MM.1S (cell line): ENCODE results near the gene ASB10.

Experiments
- DNase-seq: peaks from one replicate; pipeline ENCODE4 v3.0.0-alpha.2; 2015
- H2AFZ ChIP-seq: fragments of 300-600 bp; sonication (generic); 2 replicates; pipeline ENCODE4 v1.6.0; 2016; ENCODE audit warnings: antibody characterized with exemption, low read length
- H3F3A ChIP-seq: fragments of 300-600 bp; sonication (generic); 2 replicates; pipeline ENCODE4 v1.6.1; 2016; ENCODE audit warnings: mild to moderate bottlenecking, antibody characterized with exemption, low read length, moderate library complexity, mixed read lengths; ENCODE audit not compliant: insufficient read depth
- H3K27ac ChIP-seq: fragments of 300-600 bp; sonication (generic); 2 replicates; pipeline ENCODE4 v1.5.1; 2016; ENCODE audit warnings: mild to moderate bottlenecking, low read length
- H3K27me3 ChIP-seq: fragments of 300-600 bp; sonication (generic); replicated peaks from 2 replicates; pipeline ENCODE4 v1.6.0; 2016; ENCODE audit warnings: low read length; ENCODE audit not compliant: insufficient read depth
- H3K36me3 ChIP-seq: fragments of 300-600 bp; sonication (generic); replicated peaks from 2 replicates; pipeline ENCODE4 v1.6.1; 2016; ENCODE audit warnings: mild to moderate bottlenecking, low read length, mixed read lengths; ENCODE audit not compliant: insufficient read depth
- H3K4me1 ChIP-seq: fragments of 300-600 bp; sonication (generic); 2 replicates; pipeline ENCODE4 v1.6.1; 2016; ENCODE audit warnings: low read length, mixed read lengths
- H3K4me2 ChIP-seq: fragments of 300-600 bp; sonication (generic); 2 replicates; pipeline ENCODE4 v1.6.0; 2016; ENCODE audit warnings: low read depth, low read length
- H3K4me3 ChIP-seq: fragments of 300-600 bp; sonication (generic); 2 replicates; pipeline ENCODE4 v1.5.1; 2016; ENCODE audit warnings: low read length, mixed read lengths
- H3K79me2 ChIP-seq: fragments of 300-600 bp; sonication (generic); 2 replicates; pipeline ENCODE4 v1.6.1; 2016; ENCODE audit warnings: mixed run types, low read length, mixed read lengths
- H3K9ac ChIP-seq: fragments of 300-600 bp; sonication (generic); 2 replicates; pipeline ENCODE4 v1.6.1; 2016; ENCODE audit warnings: low read length, mixed read lengths
- H3K9me2 ChIP-seq: fragments of 300-600 bp; sonication (generic); replicated peaks from 2 replicates; pipeline ENCODE4 v1.6.1; 2016; ENCODE audit warnings: mild to moderate bottlenecking, low read length, mixed read lengths; ENCODE audit not compliant: insufficient read depth
- H3K9me3 ChIP-seq: fragments of 300-600 bp; sonication (generic); replicated peaks from 2 replicates; pipeline ENCODE4 v1.6.1; 2016; ENCODE audit warnings: mild to moderate bottlenecking, low read length, mixed read lengths; ENCODE audit not compliant: insufficient read depth
- H4K20me1 ChIP-seq: fragments of 300-600 bp; sonication (generic); 2 replicates; pipeline ENCODE4 v1.6.1; 2016; ENCODE audit warnings: mild to moderate bottlenecking, low read length, moderate library complexity, mixed read lengths; ENCODE audit not compliant: insufficient read depth
- EZH2 ChIP-seq: fragments of 300-600 bp; sonication (generic); optimal IDR thresholded peaks from 2 replicates; pipeline ENCODE3; 2017; ENCODE audit warnings: low read depth, mild to moderate bottlenecking, antibody characterized with exemption, low read length, mixed read lengths
- EZH2phosphoT487 ChIP-seq: fragments of 300-600 bp; sonication (generic); IDR thresholded peaks from 2 replicates; pipeline ENCODE4 v1.6.1; 2018; ENCODE audit warnings: antibody characterized with exemption, low read length
- TF ChIP-seq, protein P1 (sequence below): fragments of 300-600 bp; sonication (generic); IDR thresholded peaks from 2 replicates; pipeline ENCODE4 v1.5.1; 2016; ENCODE audit warnings: antibody characterized with exemption, low read length, mixed read lengths

The ASB10 gene

DNA sequence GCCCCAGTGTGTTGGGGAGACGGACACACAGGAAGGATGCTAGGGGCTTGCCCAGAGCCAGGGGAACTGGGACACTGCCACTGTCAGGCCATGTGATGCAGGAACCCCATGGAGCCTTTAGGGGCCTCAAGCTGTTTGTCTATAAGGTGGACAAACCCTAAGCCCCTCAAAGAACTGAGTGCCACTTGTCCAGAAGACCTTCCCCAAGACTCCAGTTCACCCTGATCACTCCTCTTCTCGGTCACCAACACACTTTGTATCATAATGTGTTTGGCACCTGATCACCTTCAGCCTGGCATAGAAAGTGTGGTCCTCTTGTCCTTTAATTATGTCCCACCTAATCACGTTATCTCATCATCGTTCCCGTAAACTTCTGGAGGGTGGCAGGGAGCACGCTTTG, 22.5 kb upstream of the ASB10 start:
- TF ChIP-seq EZH2phosphoT487 = no peak
- no peak for TF ChIP-seq EZH2
- TF ChIP-seq, protein P1, sequence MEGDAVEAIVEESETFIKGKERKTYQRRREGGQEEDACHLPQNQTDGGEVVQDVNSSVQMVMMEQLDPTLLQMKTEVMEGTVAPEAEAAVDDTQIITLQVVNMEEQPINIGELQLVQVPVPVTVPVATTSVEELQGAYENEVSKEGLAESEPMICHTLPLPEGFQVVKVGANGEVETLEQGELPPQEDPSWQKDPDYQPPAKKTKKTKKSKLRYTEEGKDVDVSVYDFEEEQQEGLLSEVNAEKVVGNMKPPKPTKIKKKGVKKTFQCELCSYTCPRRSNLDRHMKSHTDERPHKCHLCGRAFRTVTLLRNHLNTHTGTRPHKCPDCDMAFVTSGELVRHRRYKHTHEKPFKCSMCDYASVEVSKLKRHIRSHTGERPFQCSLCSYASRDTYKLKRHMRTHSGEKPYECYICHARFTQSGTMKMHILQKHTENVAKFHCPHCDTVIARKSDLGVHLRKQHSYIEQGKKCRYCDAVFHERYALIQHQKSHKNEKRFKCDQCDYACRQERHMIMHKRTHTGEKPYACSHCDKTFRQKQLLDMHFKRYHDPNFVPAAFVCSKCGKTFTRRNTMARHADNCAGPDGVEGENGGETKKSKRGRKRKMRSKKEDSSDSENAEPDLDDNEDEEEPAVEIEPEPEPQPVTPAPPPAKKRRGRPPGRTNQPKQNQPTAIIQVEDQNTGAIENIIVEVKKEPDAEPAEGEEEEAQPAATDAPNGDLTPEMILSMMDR = no peak
- Histone ChIP-seq H3K9me2 (no peaks in the 10 kb centered on the region), H3K36me3 (0 out of 2 replicates have a peak, but pooled peaks cover 5% of the 10 kb centered on the region), H3K27ac (no peak overlapping the region), H3K9ac (no peak overlapping the region), H3K4me3 (no peak overlapping the region), H3K79me2 (no peaks in the 10 kb centered on the region), H3K4me2 (no peak overlapping the region), H3K27me3 (peaks cover 30% of the 10 kb centered on the region), H4K20me1 (no peaks in the 10 kb centered on the region), H3K9me3 (no peaks in the 10 kb centered on the region), H3F3A (no peaks in the 10 kb centered on the region), H3K4me1 (no peaks in the 10 kb centered on the region), H2AFZ (no peak overlapping the region)
- no peak for DNase-seq

DNA sequence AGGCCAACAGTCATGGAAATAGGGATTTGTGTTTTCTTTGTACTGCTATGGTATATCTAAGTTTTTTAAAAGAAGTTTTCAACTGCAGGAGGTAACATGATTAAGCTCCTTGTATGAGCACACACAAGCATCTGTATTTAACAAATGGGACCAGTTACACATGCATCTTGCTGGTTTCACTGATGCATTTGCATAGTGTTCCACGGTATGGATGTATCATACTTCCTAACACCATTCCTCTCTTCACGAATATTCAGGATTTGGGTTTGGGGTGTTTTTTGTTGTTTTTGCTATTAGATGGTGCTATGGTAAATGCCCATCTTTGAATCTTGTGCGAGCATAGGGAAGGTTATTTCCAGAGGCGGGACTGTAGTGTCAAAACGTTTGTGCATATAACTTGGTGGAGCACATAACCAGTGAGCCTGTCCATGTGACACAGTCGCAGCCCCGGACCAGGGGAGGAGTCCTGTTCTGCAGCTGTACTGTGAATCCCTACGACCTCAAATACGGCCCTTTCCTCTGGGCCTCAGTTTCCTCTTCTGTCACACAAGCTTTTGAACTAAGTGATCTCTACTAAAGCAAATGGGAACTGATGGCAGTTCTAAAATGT, 21.3 kb upstream of the ASB10 start:
- Histone ChIP-seq H3K79me2 (no peaks in the 10 kb centered on the region), H3K27ac (no peak overlapping the region), H3F3A (no peaks in the 10 kb centered on the region), H3K9ac (no peak overlapping the region), H4K20me1 (no peaks in the 10 kb centered on the region), H3K9me2 (no peaks in the 10 kb centered on the region), H3K4me1 (no peaks in the 10 kb centered on the region), H3K27me3 (peaks cover 42% of the 10 kb centered on the region), H3K4me2 (no peak overlapping the region), H2AFZ (no peak overlapping the region), H3K4me3 (no peak overlapping the region), H3K9me3 (no peaks in the 10 kb centered on the region), H3K36me3 (no peaks in the 10 kb centered on the region)
- no peak for DNase-seq
- TF ChIP-seq EZH2 = no peak
- TF ChIP-seq EZH2phosphoT487 = no peak
- TF ChIP-seq, protein P1 = no peak

DNA sequence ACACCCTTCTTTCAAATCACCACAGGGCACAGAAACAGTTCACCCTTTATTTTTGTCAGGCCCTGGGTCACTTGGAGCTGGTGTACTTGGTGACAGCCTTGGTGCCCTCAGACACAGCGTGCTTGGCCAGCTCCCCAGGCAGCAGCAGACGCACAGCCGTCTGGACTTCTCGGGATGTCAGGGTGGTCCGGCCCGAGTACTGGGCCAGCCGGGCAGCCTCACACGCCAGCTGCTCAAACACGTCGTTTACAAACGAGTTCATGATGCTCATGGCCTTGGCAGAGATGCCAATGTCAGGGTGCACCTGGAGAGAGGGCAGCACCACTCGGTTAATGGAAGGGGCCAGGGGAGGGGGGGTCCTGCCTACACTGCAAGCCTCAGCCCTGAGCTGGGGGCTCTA, 20.8 kb upstream of the ASB10 start:
- Histone ChIP-seq H3K79me2 (no peaks in the 10 kb centered on the region), H3K4me3 (no peak overlapping the region), H3K9ac (no peak overlapping the region), H3K4me1 (no peaks in the 10 kb centered on the region), H2AFZ (no peak overlapping the region), H3K4me2 (no peak overlapping the region), H3F3A (no peaks in the 10 kb centered on the region), H3K9me2 (no peaks in the 10 kb centered on the region), H4K20me1 (no peaks in the 10 kb centered on the region), H3K27me3 (peaks cover 48% of the 10 kb centered on the region), H3K9me3 (no peaks in the 10 kb centered on the region), H3K27ac (no peak overlapping the region), H3K36me3 (no peaks in the 10 kb centered on the region)
- no peak for DNase-seq
- TF ChIP-seq, protein P1 = no peak
- no peak for TF ChIP-seq EZH2
- no peak for TF ChIP-seq EZH2phosphoT487
